Cerebellar nuclear complex (tissue), 1 donor: ENCODE results near the gene SH2D7.

Experiments used
- DNase-seq, 2 experiments: peaks; one replicate each; lab custom pipeline; 2025; lab: John Stamatoyannopoulos, UW

Gene SH2D7

GRCh38 chr15:78079298-78080087, 12.9 kb upstream of the SH2D7 start:
- DNase-seq = no peak

- DNase-seq = no peak
Observed at GRCh38 chr15:78080088-78080460, 12.3 kb upstream of the SH2D7 start.

GRCh38 chr15:78082106-78082742, 10.1 kb upstream of the SH2D7 start:
- no peak for DNase-seq

- DNase-seq = no peak
Observed at GRCh38 chr15:78082743-78083110, 9.6 kb upstream of the SH2D7 start.

- no peak for DNase-seq
Observed at GRCh38 chr15:78083186-78083585, 9.2 kb upstream of the SH2D7 start.

GRCh38 chr15:78083687-78084448, 8.5 kb upstream of the SH2D7 start:
- no peak for DNase-seq

GRCh38 chr15:78084449-78084750, 8.0 kb upstream of the SH2D7 start:
- DNase-seq = no peak

- no peak for DNase-seq
Observed at GRCh38 chr15:78085928-78086327, 6.4 kb upstream of the SH2D7 start.

GRCh38 chr15:78087951-78088772, 4.2 kb upstream of the SH2D7 start:
- no peak for DNase-seq

- no peak for DNase-seq
Observed at GRCh38 chr15:78088773-78089080, 3.6 kb upstream of the SH2D7 start.

- no peak for DNase-seq
Observed at GRCh38 chr15:78090422-78091063, 1.8 kb upstream of the SH2D7 start.

GRCh38 chr15:78093242-78094020, 1.1 kb downstream of the SH2D7 start:
- no peak for DNase-seq

- DNase-seq = no peak
Observed at GRCh38 chr15:78097667-78098066, 5.3 kb downstream of the SH2D7 start.

GRCh38 chr15:78098131-78098755, 5.9 kb downstream of the SH2D7 start:
- no peak for DNase-seq

GRCh38 chr15:78100886-78101285, 8.5 kb downstream of the SH2D7 start:
- no peak for DNase-seq

- DNase-seq = no peak
Observed at GRCh38 chr15:78101423-78102105, 9.2 kb downstream of the SH2D7 start.

GRCh38 chr15:78102211-78102610, 9.8 kb downstream of the SH2D7 start:
- DNase-seq = no peak

- DNase-seq = no peak
Observed at GRCh38 chr15:78102741-78103140, 10.4 kb downstream of the SH2D7 start.

- DNase-seq = no peak
Observed at GRCh38 chr15:78103406-78104118, 11.2 kb downstream of the SH2D7 start.

GRCh38 chr15:78104119-78104479, 11.7 kb downstream of the SH2D7 start:
- no peak for DNase-seq
